Stimulated activated CD4-positive, alpha-beta T cell treated with anti-CD3 and anti-CD28 coated beads, Interleukin-4, amount 100 ng/mL, for 48 hours (primary cell): ENCODE measurements around the gene RANBP6.
A peak's percentile ranks its signal among the peaks of the same experiment; 100 is the strongest.
"Not testable (repeated sequence)": the region's sequence is repeated elsewhere in the genome, so short reads cannot be mapped to it uniquely, and the experiment has no call there.

ENCODE experiments used
- DNase-seq, 2 donors: peaks; one replicate each; pipeline ENCODE4 v3.0.0-alpha.2; 2020; ENCODE audit warnings: low read depth in 2 of 2

RANBP6 gene

DNA sequence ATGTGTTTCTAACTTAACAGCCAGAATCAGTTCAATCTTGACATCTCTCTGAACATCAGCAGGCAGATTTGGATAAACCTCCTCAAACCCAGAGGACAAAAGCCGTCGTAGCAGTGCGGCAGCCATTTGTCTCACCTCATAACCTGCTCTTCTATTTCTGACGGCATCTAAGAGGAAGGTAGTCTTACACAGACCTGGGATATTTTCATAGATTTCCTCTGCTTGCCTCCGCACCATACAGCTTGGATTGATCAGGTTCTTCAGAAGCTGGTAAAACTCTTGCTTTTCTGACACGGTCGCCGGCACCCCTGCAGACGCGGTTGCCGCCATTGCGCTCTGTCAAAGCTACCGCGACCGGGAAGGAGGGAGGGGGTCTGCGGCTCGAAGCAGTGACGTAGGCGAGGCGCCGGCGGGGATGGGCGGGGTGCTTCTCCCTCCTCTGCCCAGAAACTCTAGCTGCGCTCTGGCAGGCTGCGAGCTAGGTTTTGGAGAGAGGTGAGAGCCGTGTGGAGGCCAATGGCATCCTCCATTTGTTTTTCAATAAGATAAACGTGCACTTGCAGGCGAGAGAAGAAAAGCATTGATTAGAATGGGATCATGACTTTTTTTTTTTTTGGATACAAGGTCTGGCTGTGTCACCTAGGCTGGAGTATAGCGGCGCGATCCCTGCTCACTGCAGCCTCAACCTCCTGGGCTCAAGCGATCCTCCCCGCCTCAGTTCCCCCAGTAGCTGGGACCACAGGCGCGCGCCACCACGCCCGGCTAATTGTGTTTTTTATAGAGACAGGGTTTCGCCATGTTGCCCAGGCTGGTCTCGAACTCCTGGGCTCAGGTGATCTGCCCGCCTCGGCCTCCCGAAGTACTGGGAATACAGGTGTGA is at the start of gene RANBP6:
RANBP6 (minus strand) TSS at position 347 of the 880 bp plus-strand sequence; CDS start at position 330, 17 bp downstream.
- DNase-seq = peak; percentile 87 to 91

DNA sequence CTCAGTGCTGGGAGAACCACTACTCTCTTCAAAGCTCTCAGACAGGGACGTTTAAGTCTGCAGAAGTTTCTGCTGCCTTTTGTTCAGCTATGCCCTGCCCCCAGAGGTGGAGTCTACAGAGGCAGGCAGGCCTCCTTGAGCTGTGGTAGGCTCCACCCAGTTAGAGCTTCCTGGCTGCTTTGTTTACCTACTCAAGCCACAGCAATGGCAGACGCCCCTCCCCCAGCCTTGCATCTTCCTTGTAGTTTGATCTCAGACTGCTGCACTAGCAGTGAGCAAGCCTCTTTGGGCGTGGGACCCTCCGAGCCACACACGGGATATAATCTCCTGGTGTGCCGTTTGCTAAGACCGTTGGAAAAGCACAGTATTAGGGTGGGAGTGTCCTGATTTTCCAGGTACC is 47.7 kb upstream of the RANBP6 start:
- DNase-seq = not testable (repeated sequence)

GRCh38 chr9:6055666-6056065 is 40.2 kb upstream of the RANBP6 start:
- no peak for DNase-seq

- DNase-seq = peak; percentile 7 to 23
Measured at GRCh38 chr9:6055216-6055615, 39.8 kb upstream of the RANBP6 start.

GRCh38 chr9:6054280-6055099 is 39.1 kb upstream of the RANBP6 start:
- peak; percentile 52 to 60 for DNase-seq

DNA sequence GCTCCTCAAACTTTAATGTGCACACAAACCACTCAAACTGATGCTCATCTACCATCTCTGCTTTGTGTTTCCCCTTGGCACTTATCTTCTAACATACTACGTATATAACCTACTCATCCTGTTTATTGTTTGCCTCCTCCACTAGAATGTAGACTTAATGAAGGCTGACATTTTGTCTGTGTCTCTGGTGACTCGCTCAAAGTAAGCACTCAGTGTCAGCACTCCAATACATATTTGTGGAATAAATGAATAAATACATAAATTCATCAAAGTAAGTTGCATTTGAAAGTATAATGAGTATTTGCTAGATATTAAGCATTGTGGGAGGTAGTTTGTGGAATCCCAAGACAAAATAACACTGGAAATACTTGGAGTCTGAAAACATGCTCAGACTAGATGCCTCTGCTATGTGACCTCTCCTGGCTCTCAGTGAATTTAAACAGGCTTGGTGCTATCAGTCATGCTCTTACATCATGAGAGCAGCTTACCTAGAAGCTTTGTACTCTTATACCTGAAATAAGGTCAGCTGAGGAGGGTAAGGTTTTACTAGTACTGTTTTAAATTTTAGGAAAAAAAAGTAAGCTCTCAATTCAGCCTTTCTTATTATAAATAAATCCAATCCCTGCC is 37.0 kb upstream of the RANBP6 start:
- no peak for DNase-seq

DNA sequence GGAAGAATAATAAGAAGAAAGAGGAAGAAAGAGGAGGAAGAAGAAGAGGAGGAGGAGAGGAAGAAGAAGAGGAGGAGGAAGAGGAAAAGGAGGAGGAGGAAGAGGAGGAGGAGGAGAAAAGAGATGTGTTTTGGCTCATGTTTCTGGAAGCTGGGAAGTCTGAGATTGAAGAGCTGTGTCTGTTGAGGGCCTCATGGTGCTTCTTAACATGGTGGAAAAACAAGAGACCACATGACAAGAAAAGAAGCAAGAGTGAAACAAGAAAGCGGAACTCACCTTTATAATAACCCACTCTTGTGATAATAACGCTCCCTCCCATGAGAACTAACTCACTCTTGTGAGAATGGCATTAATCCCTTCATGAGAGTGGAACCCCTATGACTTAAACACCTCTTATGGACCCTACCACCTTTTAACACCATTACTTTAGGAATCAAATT is 36.1 kb upstream of the RANBP6 start:
- DNase-seq = no peak

GRCh38 chr9:6049798-6050197 is 34.4 kb upstream of the RANBP6 start:
- DNase-seq = peak; percentile 11 to 20

- no peak for DNase-seq
Measured at GRCh38 chr9:6048039-6048438, 32.6 kb upstream of the RANBP6 start.

DNA sequence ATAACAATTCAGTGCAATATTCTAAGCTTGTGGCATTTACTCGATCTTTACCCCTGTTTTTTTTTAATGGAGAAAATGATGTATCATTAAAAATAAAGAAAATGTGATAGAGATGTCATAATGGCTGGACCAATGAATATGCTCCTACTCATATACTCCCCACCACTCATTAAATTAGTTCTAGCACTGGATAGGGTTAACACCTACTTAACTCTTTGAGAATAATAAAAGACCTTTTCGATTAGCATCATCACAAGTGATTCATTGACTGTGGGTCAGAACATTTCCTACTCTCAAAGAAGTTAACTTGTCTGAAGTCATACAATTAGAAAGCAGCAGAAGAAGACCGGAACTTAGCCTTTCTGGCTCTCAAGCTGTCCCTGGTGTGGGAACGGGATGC is 31.6 kb upstream of the RANBP6 start:
- no peak for DNase-seq

GRCh38 chr9:6045364-6045763 is 29.9 kb upstream of the RANBP6 start:
- no peak for DNase-seq

GRCh38 chr9:6040077-6040476 is 24.7 kb upstream of the RANBP6 start:
- no peak for DNase-seq

DNA sequence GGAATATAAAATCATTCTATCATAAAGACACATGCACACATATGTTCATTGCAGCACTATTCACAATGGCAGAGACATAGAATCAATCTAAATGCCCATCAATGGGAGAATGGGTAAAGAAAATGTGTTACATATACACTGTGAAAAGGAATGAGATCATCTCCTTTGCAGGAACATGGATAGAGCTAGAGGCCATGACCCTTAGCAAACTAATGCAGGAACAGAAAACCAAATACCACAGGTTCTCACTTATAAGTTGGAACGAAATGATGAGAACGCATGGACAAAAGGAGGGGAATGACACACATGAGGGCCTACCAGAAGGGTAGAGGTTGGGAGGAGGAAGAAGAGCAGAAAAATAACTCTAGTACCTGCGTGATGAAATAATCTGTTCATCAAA is 21.0 kb upstream of the RANBP6 start:
- DNase-seq = no peak

- no peak for DNase-seq
Measured at GRCh38 chr9:6034954-6035353, 19.5 kb upstream of the RANBP6 start.

GRCh38 chr9:6029604-6030274 is 14.3 kb upstream of the RANBP6 start:
- DNase-seq = no peak

DNA sequence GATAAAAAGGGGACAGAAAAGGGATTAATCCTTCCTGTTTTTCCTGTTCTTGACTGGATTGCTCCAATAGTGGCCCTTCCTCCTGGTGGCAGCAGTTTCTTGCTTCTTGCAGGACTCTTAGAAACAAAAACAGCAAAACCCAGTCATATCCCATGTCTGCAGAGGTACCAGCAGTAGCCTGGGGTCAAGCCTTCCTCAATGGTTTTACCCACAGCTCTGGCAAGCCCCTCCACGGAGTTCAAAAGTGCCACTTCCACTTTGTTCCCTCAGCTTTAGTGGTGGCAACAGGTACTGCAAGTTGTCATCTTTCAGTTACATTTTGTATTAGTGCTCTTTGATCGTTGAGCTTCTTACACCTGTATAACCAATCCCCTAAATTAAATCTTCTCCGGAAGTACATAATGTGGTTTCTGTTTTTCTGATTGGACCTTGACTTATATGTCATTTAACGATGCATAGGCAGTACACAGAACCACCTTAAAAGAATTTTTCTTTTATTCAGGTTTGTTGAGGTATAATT is 8.7 kb upstream of the RANBP6 start:
- DNase-seq = peak in 1 of 2 donors; percentile 16

DNA sequence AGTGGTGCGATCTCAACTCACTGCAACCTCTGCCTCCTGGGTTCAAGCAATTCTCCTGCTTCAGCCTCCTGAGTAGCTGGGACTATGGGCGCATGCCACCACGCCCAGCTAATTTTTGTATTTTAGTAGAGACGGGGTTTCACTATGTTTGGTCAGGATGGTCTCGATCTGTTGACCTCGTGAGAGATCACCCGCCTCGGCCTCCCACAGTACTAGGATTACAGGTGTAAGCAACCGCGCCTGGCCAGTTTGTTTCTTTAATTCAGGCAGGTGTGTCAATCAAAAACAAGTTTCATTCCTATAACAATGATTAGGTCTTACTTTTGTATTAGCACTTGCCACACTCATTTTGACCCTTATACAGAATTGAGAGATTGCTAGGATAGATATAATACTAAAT is 1.6 kb upstream of the RANBP6 start:
- not testable (repeated sequence) for DNase-seq

DNA sequence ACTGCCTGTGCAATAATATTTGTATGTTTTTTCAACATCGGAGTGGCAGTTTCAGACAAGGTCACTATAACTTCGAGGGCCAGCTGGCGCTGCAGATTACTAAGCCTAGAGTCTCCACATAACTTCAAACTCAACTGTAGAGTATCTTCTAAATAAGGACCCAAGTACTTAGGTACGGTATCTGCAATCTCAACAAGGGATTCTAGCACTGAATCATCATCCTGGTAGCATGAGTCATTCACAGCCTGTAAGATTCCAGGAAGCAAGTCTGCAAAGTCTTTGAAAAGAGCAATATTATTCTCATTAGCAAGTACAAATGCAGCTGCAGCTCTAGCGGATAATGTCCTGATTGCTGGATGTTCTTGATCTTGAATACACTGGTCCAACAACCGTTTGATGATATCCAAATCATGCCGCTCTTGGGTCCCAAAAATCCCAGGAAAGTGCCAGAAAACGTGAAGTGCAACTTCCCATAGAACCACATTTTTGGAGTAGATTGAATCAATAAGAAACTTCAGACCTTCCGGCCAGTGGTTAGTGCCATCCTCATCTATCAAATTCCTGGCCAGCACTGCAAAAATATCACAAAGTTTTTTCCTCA is 654 bp downstream of the RANBP6 start:
- DNase-seq = peak in 1 of 2 donors; percentile 5

DNA sequence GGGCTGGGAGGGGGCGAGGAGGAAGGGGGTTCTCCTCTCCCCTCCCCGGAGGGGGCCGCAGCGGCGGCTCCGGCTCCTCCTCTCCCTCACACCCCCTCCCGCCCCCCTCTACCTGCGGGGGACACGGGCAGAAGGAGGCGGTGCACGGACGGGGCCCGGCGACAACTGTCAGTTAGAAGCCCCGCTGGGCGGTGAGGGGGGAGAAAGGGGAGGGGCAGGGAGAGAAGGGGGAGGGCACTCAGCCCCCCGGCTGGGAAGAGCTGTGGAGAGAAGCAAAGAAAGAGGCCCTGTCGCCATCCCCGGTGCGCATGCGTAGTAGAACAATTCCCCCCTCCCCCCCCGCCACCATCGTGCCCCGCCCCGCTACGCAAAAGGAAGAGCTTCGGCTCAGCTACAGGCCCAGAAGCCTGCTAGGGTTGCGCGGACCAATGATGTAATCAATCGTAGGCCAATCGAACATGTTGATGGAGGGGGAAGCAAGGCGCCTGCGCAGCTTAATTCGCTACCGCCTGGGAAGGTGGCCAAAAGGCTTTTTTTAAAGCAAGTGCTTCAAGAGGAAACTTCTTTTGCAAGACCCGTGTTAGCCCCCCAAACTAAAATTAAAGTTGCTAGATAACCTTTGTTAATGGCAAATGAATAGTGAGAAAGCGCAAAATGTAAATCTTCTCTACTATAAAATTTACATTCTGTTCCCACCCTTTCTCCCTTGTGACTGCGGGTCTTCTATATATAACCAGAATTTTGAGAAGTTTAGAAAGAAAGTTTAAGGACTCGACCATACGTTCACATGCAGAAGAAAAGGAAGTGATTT is 7.0 kb downstream of the RANBP6 start:
- peak; percentile 84 to 91 for DNase-seq

GRCh38 chr9:6007770-6008168 is 7.7 kb downstream of the RANBP6 start:
- peak; percentile 62 to 73 for DNase-seq
